ENCODE measurements around the gene RIN3. TPM values are rescaled to one million over a fixed set of nuclear protein-coding genes. Genes with fewer than 3 reads are reported as not detected.

The RIN3 gene
- total and polyA plus RNA-seq, 2 experiments from 2014 or later, result 3.5 to 5.4 TPM

GRCh38 chr14:92581206-92581605, 67.6 kb downstream of the RIN3 start:
- TF ChIP-seq CTCF (IDR thresholded peaks at IDR 0.05; ENCODE audit: low read depth, low read length), result no peak
- Histone ChIP-seq H3K27me3 (no peaks in the 10 kb centered on the region), H3K4me1 (ENCODE audit: low read depth) (no peaks in the 10 kb centered on the region), H3K36me3 (no peaks in the 10 kb centered on the region), H3K4me3 (no peak overlapping the region), H3K9me3 (ENCODE audit: low read depth) (no peaks in the 10 kb centered on the region), H3K27ac (no peak overlapping the region)
- DNase-seq (ENCODE audit: low read depth in 1 of 2, low spot score in 1 of 2), result no peak

GRCh38 chr14:92581966-92582566, 68.5 kb downstream of the RIN3 start:
- no peak for DNase-seq (ENCODE audit: low read depth in 1 of 2, low spot score in 1 of 2)
- no peak overlapping the region for H3K4me3 ChIP-seq
- no peaks in the 10 kb centered on the region for H3K27me3 ChIP-seq
- H3K9me3 ChIP-seq (ENCODE audit: low read depth), result no peaks in the 10 kb centered on the region
- no peak for TF ChIP-seq CTCF (IDR thresholded peaks at IDR 0.05; ENCODE audit: low read depth, low read length)
- no peak overlapping the region for H3K27ac ChIP-seq
- no peaks in the 10 kb centered on the region for H3K36me3 ChIP-seq
- no peaks in the 10 kb centered on the region for H3K4me1 ChIP-seq (ENCODE audit: low read depth)

- Histone ChIP-seq H3K4me1 (ENCODE audit: low read depth) (no peaks in the 10 kb centered on the region), H3K36me3 (no peaks in the 10 kb centered on the region), H3K4me3 (no peak overlapping the region), H3K27me3 (no peaks in the 10 kb centered on the region), H3K27ac (no peak overlapping the region), H3K9me3 (ENCODE audit: low read depth) (no peaks in the 10 kb centered on the region)
- no peak for TF ChIP-seq CTCF (IDR thresholded peaks at IDR 0.05; ENCODE audit: low read depth, low read length)
- DNase-seq (ENCODE audit: low read depth in 1 of 2, low spot score in 1 of 2), result no peak
Measured at GRCh38 chr14:92582706-92583452, 69.3 kb downstream of the RIN3 start.

GRCh38 chr14:92584220-92584619, 70.6 kb downstream of the RIN3 start:
- Histone ChIP-seq H3K4me3 (no peak overlapping the region), H3K9me3 (ENCODE audit: low read depth) (no peaks in the 10 kb centered on the region), H3K4me1 (ENCODE audit: low read depth) (no peaks in the 10 kb centered on the region), H3K27ac (no peak overlapping the region), H3K36me3 (no peaks in the 10 kb centered on the region), H3K27me3 (no peaks in the 10 kb centered on the region)
- TF ChIP-seq CTCF (IDR thresholded peaks at IDR 0.05; ENCODE audit: low read depth, low read length), result no peak
- DNase-seq (ENCODE audit: low read depth in 1 of 2, low spot score in 1 of 2), result no peak

- no peaks in the 10 kb centered on the region for H3K36me3 ChIP-seq
- no peak for TF ChIP-seq CTCF (IDR thresholded peaks at IDR 0.05; ENCODE audit: low read depth, low read length)
- H3K4me1 ChIP-seq (ENCODE audit: low read depth), result no peaks in the 10 kb centered on the region
- DNase-seq (ENCODE audit: low read depth in 1 of 2, low spot score in 1 of 2), result peak in 1 of 2 donors; percentile 63
- H3K4me3 ChIP-seq, result no peak overlapping the region
- no peaks in the 10 kb centered on the region for H3K9me3 ChIP-seq (ENCODE audit: low read depth)
- no peak overlapping the region for H3K27ac ChIP-seq
- H3K27me3 ChIP-seq, result no peaks in the 10 kb centered on the region
Measured at GRCh38 chr14:92584816-92585215, 71.2 kb downstream of the RIN3 start.

All from cardiac muscle cell (in vitro differentiated cells and primary cell).